ENCODE results near the gene KRT74. TPM values are rescaled to one million over a fixed set of nuclear protein-coding genes. Genes with fewer than 3 reads are reported as not detected.

Gene KRT74
- polyA plus RNA-seq, 4 donors: 0.27 TPM; not detected in 3

DNA sequence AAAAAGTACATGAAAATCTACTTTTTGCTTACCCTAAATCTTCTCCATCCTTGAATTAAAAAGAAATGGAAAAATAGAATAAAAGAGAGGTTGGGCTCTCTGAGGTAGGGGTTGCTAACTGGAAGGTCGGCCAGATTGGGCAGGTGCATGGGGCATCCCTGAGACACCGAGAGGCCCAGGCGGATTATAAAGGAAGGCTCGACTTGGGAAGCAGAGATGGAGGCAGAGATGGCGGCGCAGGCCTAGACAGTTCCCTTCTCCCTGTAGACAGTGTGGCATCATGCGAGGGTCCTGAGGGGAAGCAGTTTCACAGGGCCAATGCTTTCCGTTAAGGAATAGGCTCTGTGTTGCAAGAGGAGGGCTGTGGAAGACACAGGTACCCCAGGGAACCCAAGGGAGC lies 3.7 kb upstream of the KRT74 start:
- peaks cover 0 to 7% (median 0%) of the 10 kb centered on the region in 3 donors for H3K27me3 ChIP-seq (ENCODE audit: control insufficient read depth in 3 of 3, insufficient read depth in 3 of 3, low read length in 3 of 3)
- H3K27ac ChIP-seq (ENCODE audit: low read depth in 1 of 3, low read length in 2 of 3): no peak overlapping the region
- H3K9me3 ChIP-seq (ENCODE audit: control insufficient read depth in 2 of 2, insufficient read depth in 1 of 2, low read depth in 1 of 2, low read length in 1 of 2): no peaks in the 10 kb centered on the region
- no peak overlapping the region for H3K4me3 ChIP-seq (ENCODE audit: low read depth in 1 of 3, low read length in 3 of 3)
- no peaks in the 10 kb centered on the region for H3K4me1 ChIP-seq (ENCODE audit: control insufficient read depth in 3 of 3, insufficient read depth in 2 of 3, low read depth in 1 of 3, low read length in 2 of 3)
- no peak for DNase-seq
- no peak for FAIRE-seq
- WGBS, 3 donors: 90 to 94% (median 91%) methylated on average over 8 of the region's 8 CpGs
- no peaks in the 10 kb centered on the region for H3K36me3 ChIP-seq (ENCODE audit: control insufficient read depth in 3 of 3, insufficient read depth in 2 of 3, low read depth in 1 of 3, low read length in 3 of 3)

DNA sequence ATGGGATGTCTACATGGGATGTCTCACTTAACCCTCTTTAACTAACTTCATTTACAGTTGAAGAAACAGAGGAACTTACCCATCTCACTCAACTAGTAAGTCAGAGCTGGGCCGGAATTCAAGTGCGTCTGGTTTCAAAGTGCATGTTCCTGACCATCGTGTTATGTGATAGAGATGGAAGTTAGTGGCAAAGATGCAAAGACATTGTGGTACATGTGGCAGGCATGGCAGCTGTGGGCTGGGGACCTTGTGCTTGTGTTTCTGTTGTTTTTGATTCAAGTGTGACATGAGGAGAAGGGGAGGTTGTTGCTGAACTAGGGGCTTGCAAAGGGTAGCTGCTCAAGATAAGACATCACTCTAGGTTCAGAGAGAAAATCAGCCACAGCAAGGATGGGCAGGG lies 2.3 kb upstream of the KRT74 start:
- FAIRE-seq: no peak
- H3K9me3 ChIP-seq (ENCODE audit: control insufficient read depth in 2 of 2, insufficient read depth in 1 of 2, low read depth in 1 of 2, low read length in 1 of 2): no peaks in the 10 kb centered on the region
- peaks cover 0 to 9% (median 0%) of the 10 kb centered on the region in 3 donors for H3K27me3 ChIP-seq (ENCODE audit: control insufficient read depth in 3 of 3, insufficient read depth in 3 of 3, low read length in 3 of 3)
- H3K36me3 ChIP-seq (ENCODE audit: control insufficient read depth in 3 of 3, insufficient read depth in 2 of 3, low read depth in 1 of 3, low read length in 3 of 3): no peaks in the 10 kb centered on the region
- no peaks in the 10 kb centered on the region for H3K4me1 ChIP-seq (ENCODE audit: control insufficient read depth in 3 of 3, insufficient read depth in 2 of 3, low read depth in 1 of 3, low read length in 2 of 3)
- DNase-seq: no peak
- WGBS, 3 donors: 71 to 94% (median 82%) methylated on average over 3 of the region's 3 CpGs
- no peak overlapping the region for H3K4me3 ChIP-seq (ENCODE audit: low read depth in 1 of 3, low read length in 3 of 3)
- H3K27ac ChIP-seq (ENCODE audit: low read depth in 1 of 3, low read length in 2 of 3): no peak overlapping the region

GRCh38 chr12:52575256-52575655 lies 1.6 kb upstream of the KRT74 start:
- WGBS, 3 donors: 87 to 92% (median 90%) methylated on average over 9 of the region's 9 CpGs
- no peak overlapping the region for H3K4me3 ChIP-seq (ENCODE audit: low read depth in 1 of 3, low read length in 3 of 3)
- H3K27me3 ChIP-seq (ENCODE audit: control insufficient read depth in 3 of 3, insufficient read depth in 3 of 3, low read length in 3 of 3): peaks cover 0 to 9% (median 0%) of the 10 kb centered on the region in 3 donors
- DNase-seq: no peak
- no peak for FAIRE-seq
- no peaks in the 10 kb centered on the region for H3K4me1 ChIP-seq (ENCODE audit: control insufficient read depth in 3 of 3, insufficient read depth in 2 of 3, low read depth in 1 of 3, low read length in 2 of 3)
- no peak overlapping the region for H3K27ac ChIP-seq (ENCODE audit: low read depth in 1 of 3, low read length in 2 of 3)
- H3K9me3 ChIP-seq (ENCODE audit: control insufficient read depth in 2 of 2, insufficient read depth in 1 of 2, low read depth in 1 of 2, low read length in 1 of 2): no peaks in the 10 kb centered on the region
- H3K36me3 ChIP-seq (ENCODE audit: control insufficient read depth in 3 of 3, insufficient read depth in 2 of 3, low read depth in 1 of 3, low read length in 3 of 3): no peaks in the 10 kb centered on the region

DNA sequence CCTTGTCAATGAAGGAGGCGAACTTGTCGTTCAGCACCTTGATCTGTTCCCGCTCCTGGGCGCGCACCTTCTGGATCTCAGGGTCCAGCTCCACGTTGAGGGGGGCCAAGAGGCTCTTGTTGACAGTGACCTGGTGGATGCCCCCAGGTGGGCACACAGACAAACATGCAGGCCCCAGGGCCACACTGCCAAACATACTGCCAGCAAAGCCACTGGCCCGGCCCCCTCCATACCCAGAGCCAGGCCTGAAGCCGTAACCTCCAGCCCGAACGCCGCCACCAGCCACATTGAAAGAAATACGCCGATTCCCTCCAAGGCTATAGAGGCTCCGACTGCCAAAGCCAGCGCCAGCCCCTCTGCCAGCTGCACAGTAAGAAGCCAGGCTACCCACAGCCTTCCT lies 337 bp downstream of the KRT74 start:
- DNase-seq: no peak
- Histone ChIP-seq H3K9me3 (ENCODE audit: control insufficient read depth in 2 of 2, insufficient read depth in 1 of 2, low read depth in 1 of 2, low read length in 1 of 2) (no peaks in the 10 kb centered on the region), H3K36me3 (ENCODE audit: control insufficient read depth in 3 of 3, insufficient read depth in 2 of 3, low read depth in 1 of 3, low read length in 3 of 3) (no peaks in the 10 kb centered on the region), H3K4me1 (ENCODE audit: control insufficient read depth in 3 of 3, insufficient read depth in 2 of 3, low read depth in 1 of 3, low read length in 2 of 3) (no peaks in the 10 kb centered on the region), H3K27ac (ENCODE audit: low read depth in 1 of 3, low read length in 2 of 3) (no peak overlapping the region), H3K4me3 (ENCODE audit: low read depth in 1 of 3, low read length in 3 of 3) (no peak overlapping the region), H3K27me3 (ENCODE audit: control insufficient read depth in 3 of 3, insufficient read depth in 3 of 3, low read length in 3 of 3) (peaks cover 0 to 11% (median 0%) of the 10 kb centered on the region in 3 donors)
- 89 to 93% (median 89%) methylated on average over 15 of the region's 15 CpGs for WGBS, 3 donors
- FAIRE-seq: no peak

- H3K27ac ChIP-seq (ENCODE audit: low read depth in 1 of 3, low read length in 2 of 3): no peak overlapping the region
- DNase-seq (no peak), FAIRE-seq (no peak)
- no peaks in the 10 kb centered on the region for H3K9me3 ChIP-seq (ENCODE audit: control insufficient read depth in 2 of 2, insufficient read depth in 1 of 2, low read depth in 1 of 2, low read length in 1 of 2)
- 88 to 93% (median 91%) methylated on average over 10 of the region's 10 CpGs for WGBS, 3 donors
- H3K4me3 ChIP-seq (ENCODE audit: low read depth in 1 of 3, low read length in 3 of 3): no peak overlapping the region
- peaks cover 0 to 8% (median 0%) of the 10 kb centered on the region in 3 donors for H3K27me3 ChIP-seq (ENCODE audit: control insufficient read depth in 3 of 3, insufficient read depth in 3 of 3, low read length in 3 of 3)
- H3K4me1 ChIP-seq (ENCODE audit: control insufficient read depth in 3 of 3, insufficient read depth in 2 of 3, low read depth in 1 of 3, low read length in 2 of 3): no peaks in the 10 kb centered on the region
- H3K36me3 ChIP-seq (ENCODE audit: control insufficient read depth in 3 of 3, insufficient read depth in 2 of 3, low read depth in 1 of 3, low read length in 3 of 3): no peaks in the 10 kb centered on the region
Observed at GRCh38 chr12:52570511-52570910, 3.1 kb downstream of the KRT74 start.

GRCh38 chr12:52568111-52568510 lies 5.5 kb downstream of the KRT74 start:
- Histone ChIP-seq H3K36me3 (ENCODE audit: control insufficient read depth in 3 of 3, insufficient read depth in 2 of 3, low read depth in 1 of 3, low read length in 3 of 3) (no peaks in the 10 kb centered on the region), H3K4me3 (ENCODE audit: low read depth in 1 of 3, low read length in 3 of 3) (no peak overlapping the region), H3K27me3 (ENCODE audit: control insufficient read depth in 3 of 3, insufficient read depth in 3 of 3, low read length in 3 of 3) (peaks cover 0 to 8% (median 0%) of the 10 kb centered on the region in 3 donors), H3K27ac (ENCODE audit: low read depth in 1 of 3, low read length in 2 of 3) (no peak overlapping the region), H3K4me1 (ENCODE audit: control insufficient read depth in 3 of 3, insufficient read depth in 2 of 3, low read depth in 1 of 3, low read length in 2 of 3) (no peaks in the 10 kb centered on the region), H3K9me3 (ENCODE audit: control insufficient read depth in 2 of 2, insufficient read depth in 1 of 2, low read depth in 1 of 2, low read length in 1 of 2) (no peaks in the 10 kb centered on the region)
- 81 to 84% (median 82%) methylated on average over 12 of the region's 12 CpGs for WGBS, 3 donors
- DNase-seq (no peak), FAIRE-seq (no peak)

DNA sequence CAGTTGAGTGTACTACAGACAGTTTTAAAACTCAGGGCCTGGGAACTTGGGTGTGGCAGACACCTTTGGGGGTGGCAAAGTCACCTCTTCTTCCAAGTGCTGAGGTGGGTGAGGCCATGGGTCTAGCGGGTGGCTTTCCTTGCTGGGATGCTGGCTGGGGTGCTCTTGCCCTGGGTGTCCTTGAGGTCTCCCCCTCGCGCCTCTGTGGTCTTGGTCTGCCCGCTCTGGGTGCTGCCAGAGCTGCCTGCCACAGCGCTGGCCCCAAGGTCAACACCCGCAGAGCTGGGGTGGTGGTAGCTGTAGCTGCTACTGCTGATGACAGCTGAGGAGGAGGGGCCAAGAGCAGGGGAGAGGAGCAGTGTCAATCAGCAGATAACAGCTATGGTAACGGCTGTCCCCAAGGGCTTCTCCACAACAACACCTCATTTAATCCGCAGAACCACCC lies 6.8 kb downstream of the KRT74 start:
- Histone ChIP-seq H3K36me3 (ENCODE audit: control insufficient read depth in 3 of 3, insufficient read depth in 2 of 3, low read depth in 1 of 3, low read length in 3 of 3) (no peaks in the 10 kb centered on the region), H3K4me1 (ENCODE audit: control insufficient read depth in 3 of 3, insufficient read depth in 2 of 3, low read depth in 1 of 3, low read length in 2 of 3) (no peaks in the 10 kb centered on the region), H3K27me3 (ENCODE audit: control insufficient read depth in 3 of 3, insufficient read depth in 3 of 3, low read length in 3 of 3) (peaks cover 0 to 10% (median 0%) of the 10 kb centered on the region in 3 donors), H3K4me3 (ENCODE audit: low read depth in 1 of 3, low read length in 3 of 3) (no peak overlapping the region), H3K9me3 (ENCODE audit: control insufficient read depth in 2 of 2, insufficient read depth in 1 of 2, low read depth in 1 of 2, low read length in 1 of 2) (no peaks in the 10 kb centered on the region), H3K27ac (ENCODE audit: low read depth in 1 of 3, low read length in 2 of 3) (no peak overlapping the region)
- FAIRE-seq: no peak
- WGBS, 3 donors: 54 to 64% (median 59%) methylated on average over 6 to 8 of the region's 8 CpGs
- DNase-seq: no peak

DNA sequence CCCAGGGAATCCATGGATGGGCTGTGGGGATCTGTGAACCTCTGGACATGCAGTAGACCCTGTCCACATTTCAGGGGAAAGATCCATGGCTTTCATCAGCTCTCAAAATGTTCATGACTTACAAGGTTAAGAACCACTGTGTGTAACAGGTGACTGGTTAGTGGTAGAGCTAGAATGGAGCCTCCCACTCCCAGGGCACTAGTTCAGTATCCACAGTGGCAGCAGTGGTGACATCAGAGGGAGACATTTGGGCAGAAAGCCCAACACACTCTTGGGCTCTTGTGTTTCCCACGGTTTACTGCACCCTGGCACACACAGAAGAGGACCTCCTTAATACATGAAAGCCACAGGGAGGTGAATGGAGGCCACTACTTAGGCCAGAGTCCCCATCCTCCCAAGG lies 9.1 kb downstream of the KRT74 start:
- no peaks in the 10 kb centered on the region for H3K4me1 ChIP-seq (ENCODE audit: control insufficient read depth in 3 of 3, insufficient read depth in 2 of 3, low read depth in 1 of 3, low read length in 2 of 3)
- WGBS, 3 donors: 36 to 68% (median 44%) methylated on average over 1 of the region's 1 CpG

DNA sequence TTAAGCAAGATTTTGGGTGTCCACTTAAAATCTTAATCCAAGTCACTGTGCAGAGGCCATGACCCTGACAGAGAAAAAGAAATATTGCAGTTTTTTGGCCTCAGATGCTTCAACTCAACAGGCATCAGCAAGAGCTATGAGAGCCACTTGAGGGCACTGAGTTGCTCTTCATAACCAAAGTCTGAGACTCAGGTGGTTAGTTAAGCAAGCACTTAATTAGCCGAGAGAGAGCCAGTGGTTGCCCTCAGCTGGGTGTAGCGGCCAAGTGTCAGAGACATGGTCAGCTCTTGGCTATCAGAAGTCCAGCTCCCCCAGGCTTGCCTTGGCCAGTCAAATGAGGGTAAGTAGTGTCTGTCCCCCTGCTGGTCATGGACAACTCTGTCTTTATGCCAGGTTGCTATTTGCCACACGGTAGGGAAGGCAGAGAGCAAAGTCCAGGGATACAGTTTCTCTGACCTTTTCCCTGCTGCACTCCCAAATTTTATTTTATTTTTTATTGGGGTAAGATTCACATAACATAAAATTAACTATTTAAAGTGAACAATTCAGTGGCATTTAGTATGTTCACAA lies 11.7 kb downstream of the KRT74 start:
- no peak for FAIRE-seq
- Histone ChIP-seq H3K27me3 (ENCODE audit: control insufficient read depth in 3 of 3, insufficient read depth in 3 of 3, low read length in 3 of 3) (peaks cover 0 to 20% (median 0%) of the 10 kb centered on the region in 3 donors), H3K36me3 (ENCODE audit: control insufficient read depth in 3 of 3, insufficient read depth in 2 of 3, low read depth in 1 of 3, low read length in 3 of 3) (no peaks in the 10 kb centered on the region), H3K4me1 (ENCODE audit: control insufficient read depth in 3 of 3, insufficient read depth in 2 of 3, low read depth in 1 of 3, low read length in 2 of 3) (no peaks in the 10 kb centered on the region), H3K4me3 (ENCODE audit: low read depth in 1 of 3, low read length in 3 of 3) (no peak overlapping the region), H3K27ac (ENCODE audit: low read depth in 1 of 3, low read length in 2 of 3) (no peak overlapping the region), H3K9me3 (ENCODE audit: control insufficient read depth in 2 of 2, insufficient read depth in 1 of 2, low read depth in 1 of 2, low read length in 1 of 2) (no peaks in the 10 kb centered on the region)
- DNase-seq: peak in 1 of 2 donors; percentile 41
- WGBS, 3 donors: 33 to 65% (median 53%) methylated on average over 3 of the region's 3 CpGs

More for the DNA sequence above, 9.1 kb downstream of the KRT74 start:
- Histone ChIP-seq H3K27ac (ENCODE audit: low read depth in 1 of 3, low read length in 2 of 3) (no peak overlapping the region), H3K4me3 (ENCODE audit: low read depth in 1 of 3, low read length in 3 of 3) (no peak overlapping the region), H3K27me3 (ENCODE audit: control insufficient read depth in 3 of 3, insufficient read depth in 3 of 3, low read length in 3 of 3) (peaks cover 0 to 22% (median 0%) of the 10 kb centered on the region in 3 donors), H3K9me3 (ENCODE audit: control insufficient read depth in 2 of 2, insufficient read depth in 1 of 2, low read depth in 1 of 2, low read length in 1 of 2) (no peaks in the 10 kb centered on the region), H3K36me3 (ENCODE audit: control insufficient read depth in 3 of 3, insufficient read depth in 2 of 3, low read depth in 1 of 3, low read length in 3 of 3) (no peaks in the 10 kb centered on the region)
- FAIRE-seq (no peak), DNase-seq (no peak)

Data from small intestine (tissue), 7 donors.